ENCODE measurements around the gene TRIM32. TPM values are rescaled to one million over a fixed set of nuclear protein-coding genes. Genes with fewer than 3 reads are reported as not detected.

Gene TRIM32
- total RNA-seq, 1 experiment from 2014 or later: 23.2 TPM

DNA sequence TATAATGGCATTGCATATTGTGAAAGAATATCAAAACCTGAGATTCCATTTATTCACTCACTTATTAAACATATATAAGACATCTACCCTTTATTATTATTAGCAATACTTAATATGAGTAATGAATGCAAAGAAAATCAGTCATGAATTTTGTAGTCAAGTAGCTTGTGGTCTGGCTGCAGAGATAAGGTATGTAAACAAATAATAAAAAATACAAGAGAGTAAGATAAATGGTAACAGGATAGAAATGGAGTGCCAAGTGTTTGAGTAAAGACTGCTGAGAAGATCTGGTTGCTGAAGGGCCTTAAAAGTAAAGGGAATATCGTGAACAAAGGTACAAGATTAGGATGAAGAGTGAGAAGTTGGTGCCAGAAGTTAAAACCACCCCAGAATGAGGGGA, 18.4 kb downstream of the TRIM32 start:
- H3K9me3 ChIP-seq (ENCODE audit: control insufficient read depth in 1 of 2, insufficient read depth in 1 of 2, low read depth in 1 of 2, low read length in 2 of 2): no peaks in the 10 kb centered on the region
- no peak overlapping the region for H3K27ac ChIP-seq (ENCODE audit: low read depth, low read length)
- no peak overlapping the region for H3K4me2 ChIP-seq (ENCODE audit: low read length)
- intact Hi-C loops (cut with micrococcal nuclease): no loop called here
- H3K27me3 ChIP-seq (ENCODE audit: insufficient read depth, low read length): no peaks in the 10 kb centered on the region
- H3K36me3 ChIP-seq (ENCODE audit: control insufficient read depth in 1 of 2, insufficient read depth in 2 of 2, low read length in 2 of 2): peaks cover 0 to 3% of the 10 kb centered on the region in 2 experiments; a peak in 1 of 4 replicates
- H4K20me1 ChIP-seq (ENCODE audit: insufficient read depth): 0 out of 2 replicates have a peak, but pooled peaks cover 6% of the 10 kb centered on the region
- ChIA-PET RAD21 (ENCODE audit: low non-redundant PET in 1 of 2, low total read pairs in 2 of 2, uncharacterized antibody in 2 of 2, unreplicated experiment in 2 of 2) (no interaction called here), POLR2A (no interaction called here), CTCF (no interaction called here)
- H3K9ac ChIP-seq (ENCODE audit: low read length): no peak overlapping the region
- no peak for ATAC-seq
- no peaks in the 10 kb centered on the region; the same call in 1 of the 2 replicates for H3K9me2 ChIP-seq (ENCODE audit: insufficient read depth)
- no TSS peak for BruUV-seq (replicated peaks)
- H3K79me2 ChIP-seq (ENCODE audit: insufficient read depth, low read length): no peaks in the 10 kb centered on the region; the same call in 1 of the 2 replicates
- no peak overlapping the region for H3K4me3 ChIP-seq (replicated peaks in 1 of 2; ENCODE audit: low read depth in 1 of 2, low read length in 2 of 2)
- no peak for DNase-seq (ENCODE audit: low read depth, low spot score)
- TF ChIP-seq, protein P1, sequence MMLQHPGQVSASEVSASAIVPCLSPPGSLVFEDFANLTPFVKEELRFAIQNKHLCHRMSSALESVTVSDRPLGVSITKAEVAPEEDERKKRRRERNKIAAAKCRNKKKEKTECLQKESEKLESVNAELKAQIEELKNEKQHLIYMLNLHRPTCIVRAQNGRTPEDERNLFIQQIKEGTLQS (IDR thresholded peaks at IDR 0.05): no peak
- TF ChIP-seq CEBPB (IDR thresholded peaks at IDR 0.05; ENCODE audit: low read depth): no peak
- TF ChIP-seq FOSL1 (IDR thresholded peaks at IDR 0.05; ENCODE audit: low read depth): no peak
- no peak overlapping the region for H2AFZ ChIP-seq (ENCODE audit: low read depth, low read length, poor library complexity, severe bottlenecking)
- no peaks in the 10 kb centered on the region for H3K4me1 ChIP-seq (ENCODE audit: control insufficient read depth in 1 of 2, insufficient read depth in 2 of 2, low read length in 2 of 2)

DNA sequence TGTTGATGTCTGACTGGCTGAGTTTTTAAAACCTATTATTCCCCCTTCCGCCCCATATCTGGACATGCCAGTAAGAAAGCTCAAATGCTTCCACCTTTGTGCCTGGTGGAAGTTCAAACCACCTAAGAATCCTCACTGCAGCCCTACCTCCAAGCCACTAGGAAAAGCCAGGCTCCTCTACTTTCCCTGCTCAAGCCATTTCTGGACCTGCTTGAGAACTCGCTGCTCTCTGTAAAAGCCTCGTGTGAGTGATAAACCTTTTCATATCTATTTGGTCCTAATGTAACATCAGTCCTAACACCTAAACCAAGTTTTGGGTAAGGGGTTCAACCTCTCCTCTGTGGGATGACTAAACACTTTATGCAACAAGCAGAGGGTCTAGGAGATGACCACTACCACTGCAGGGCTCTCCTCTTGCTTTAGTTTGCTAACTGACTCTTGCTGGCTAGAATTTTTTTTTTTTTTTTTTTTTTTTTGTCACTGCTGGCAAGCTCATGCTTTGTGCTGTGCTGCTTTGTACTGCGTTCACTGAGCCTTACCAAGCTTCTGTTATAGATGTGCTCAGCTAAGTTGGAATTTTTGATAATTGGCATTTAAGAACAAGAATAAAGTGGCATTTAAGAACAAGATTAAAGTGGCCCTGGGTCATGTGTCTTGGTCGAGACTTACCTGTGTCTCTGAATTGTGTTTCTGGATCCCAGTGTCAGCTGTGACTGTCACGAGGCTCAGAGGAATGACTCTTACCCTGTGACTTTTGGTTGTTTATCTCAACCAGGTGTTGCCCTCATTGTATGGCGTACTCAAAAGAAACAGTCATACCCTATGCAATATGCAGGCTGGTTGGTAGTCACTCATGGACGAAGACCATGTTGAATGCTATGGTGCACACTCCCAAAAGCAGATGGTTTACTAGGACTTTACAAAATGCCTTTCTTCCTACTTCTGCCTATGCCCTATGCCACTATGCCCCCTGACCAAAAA, 19.5 kb downstream of the TRIM32 start:
- Histone ChIP-seq H3K9me3 (ENCODE audit: control insufficient read depth in 1 of 2, insufficient read depth in 1 of 2, low read depth in 1 of 2, low read length in 2 of 2) (no peaks in the 10 kb centered on the region), H3K27me3 (ENCODE audit: insufficient read depth, low read length) (no peaks in the 10 kb centered on the region), H3K79me2 (ENCODE audit: insufficient read depth, low read length) (no peaks in the 10 kb centered on the region), H3K9ac (ENCODE audit: low read length) (no peak overlapping the region), H3K4me1 (ENCODE audit: control insufficient read depth in 1 of 2, insufficient read depth in 2 of 2, low read length in 2 of 2) (no peaks in the 10 kb centered on the region), H3K27ac (ENCODE audit: low read depth, low read length) (no peak overlapping the region), H3K4me3 (replicated peaks in 1 of 2; ENCODE audit: low read depth in 1 of 2, low read length in 2 of 2) (no peak overlapping the region), H3K9me2 (ENCODE audit: insufficient read depth) (no peaks in the 10 kb centered on the region; the same call in 1 of the 2 replicates), H2AFZ (ENCODE audit: low read depth, low read length, poor library complexity, severe bottlenecking) (no peak overlapping the region), H3K36me3 (ENCODE audit: control insufficient read depth in 1 of 2, insufficient read depth in 2 of 2, low read length in 2 of 2) (no peaks in the 10 kb centered on the region), H3K4me2 (ENCODE audit: low read length) (no peak overlapping the region), H4K20me1 (ENCODE audit: insufficient read depth) (no peaks in the 10 kb centered on the region)
- CTCF ChIA-PET: no interaction called here
- BruUV-seq (replicated peaks): no TSS peak
- DNase-seq (ENCODE audit: low read depth, low spot score) (no peak), ATAC-seq (no peak)
- RAD21 ChIA-PET (ENCODE audit: low non-redundant PET in 1 of 2, low total read pairs in 2 of 2, uncharacterized antibody in 2 of 2, unreplicated experiment in 2 of 2): no interaction called here
- intact Hi-C loops (cut with micrococcal nuclease): no loop called here
- POLR2A ChIA-PET: no interaction called here
- TF ChIP-seq TCF7L2 (IDR thresholded peaks at IDR 0.05; ENCODE audit: borderline replicate concordance, extremely low read depth, insufficient read depth, insufficient read length): no peak
- TF ChIP-seq YY1 (IDR thresholded peaks at IDR 0.05; ENCODE audit: extremely low read depth, insufficient replicate concordance, low read depth, low read length): no peak
- TF ChIP-seq, protein P2, sequence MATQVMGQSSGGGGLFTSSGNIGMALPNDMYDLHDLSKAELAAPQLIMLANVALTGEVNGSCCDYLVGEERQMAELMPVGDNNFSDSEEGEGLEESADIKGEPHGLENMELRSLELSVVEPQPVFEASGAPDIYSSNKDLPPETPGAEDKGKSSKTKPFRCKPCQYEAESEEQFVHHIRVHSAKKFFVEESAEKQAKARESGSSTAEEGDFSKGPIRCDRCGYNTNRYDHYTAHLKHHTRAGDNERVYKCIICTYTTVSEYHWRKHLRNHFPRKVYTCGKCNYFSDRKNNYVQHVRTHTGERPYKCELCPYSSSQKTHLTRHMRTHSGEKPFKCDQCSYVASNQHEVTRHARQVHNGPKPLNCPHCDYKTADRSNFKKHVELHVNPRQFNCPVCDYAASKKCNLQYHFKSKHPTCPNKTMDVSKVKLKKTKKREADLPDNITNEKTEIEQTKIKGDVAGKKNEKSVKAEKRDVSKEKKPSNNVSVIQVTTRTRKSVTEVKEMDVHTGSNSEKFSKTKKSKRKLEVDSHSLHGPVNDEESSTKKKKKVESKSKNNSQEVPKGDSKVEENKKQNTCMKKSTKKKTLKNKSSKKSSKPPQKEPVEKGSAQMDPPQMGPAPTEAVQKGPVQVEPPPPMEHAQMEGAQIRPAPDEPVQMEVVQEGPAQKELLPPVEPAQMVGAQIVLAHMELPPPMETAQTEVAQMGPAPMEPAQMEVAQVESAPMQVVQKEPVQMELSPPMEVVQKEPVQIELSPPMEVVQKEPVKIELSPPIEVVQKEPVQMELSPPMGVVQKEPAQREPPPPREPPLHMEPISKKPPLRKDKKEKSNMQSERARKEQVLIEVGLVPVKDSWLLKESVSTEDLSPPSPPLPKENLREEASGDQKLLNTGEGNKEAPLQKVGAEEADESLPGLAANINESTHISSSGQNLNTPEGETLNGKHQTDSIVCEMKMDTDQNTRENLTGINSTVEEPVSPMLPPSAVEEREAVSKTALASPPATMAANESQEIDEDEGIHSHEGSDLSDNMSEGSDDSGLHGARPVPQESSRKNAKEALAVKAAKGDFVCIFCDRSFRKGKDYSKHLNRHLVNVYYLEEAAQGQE (IDR thresholded peaks at IDR 0.05; ENCODE audit: low read depth): no peak
- TF ChIP-seq SRF (IDR thresholded peaks at IDR 0.05; ENCODE audit: low read depth): no peak
- TF ChIP-seq, protein P3, sequence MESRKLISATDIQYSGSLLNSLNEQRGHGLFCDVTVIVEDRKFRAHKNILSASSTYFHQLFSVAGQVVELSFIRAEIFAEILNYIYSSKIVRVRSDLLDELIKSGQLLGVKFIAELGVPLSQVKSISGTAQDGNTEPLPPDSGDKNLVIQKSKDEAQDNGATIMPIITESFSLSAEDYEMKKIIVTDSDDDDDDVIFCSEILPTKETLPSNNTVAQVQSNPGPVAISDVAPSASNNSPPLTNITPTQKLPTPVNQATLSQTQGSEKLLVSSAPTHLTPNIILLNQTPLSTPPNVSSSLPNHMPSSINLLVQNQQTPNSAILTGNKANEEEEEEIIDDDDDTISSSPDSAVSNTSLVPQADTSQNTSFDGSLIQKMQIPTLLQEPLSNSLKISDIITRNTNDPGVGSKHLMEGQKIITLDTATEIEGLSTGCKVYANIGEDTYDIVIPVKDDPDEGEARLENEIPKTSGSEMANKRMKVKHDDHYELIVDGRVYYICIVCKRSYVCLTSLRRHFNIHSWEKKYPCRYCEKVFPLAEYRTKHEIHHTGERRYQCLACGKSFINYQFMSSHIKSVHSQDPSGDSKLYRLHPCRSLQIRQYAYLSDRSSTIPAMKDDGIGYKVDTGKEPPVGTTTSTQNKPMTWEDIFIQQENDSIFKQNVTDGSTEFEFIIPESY (IDR thresholded peaks at IDR 0.05; ENCODE audit: extremely low read depth, insufficient replicate concordance, low read length): no peak
- no peak for TF ChIP-seq CBX3 (IDR thresholded peaks at IDR 0.05; ENCODE audit: low read depth)
- no peak for TF ChIP-seq EGR1 (IDR thresholded peaks at IDR 0.05; ENCODE audit: low read depth)
- no peak for TF ChIP-seq RAD21 (IDR thresholded peaks at IDR 0.05; ENCODE audit: low read depth)
- no peak for TF ChIP-seq ZNF274 (IDR thresholded peaks at IDR 0.05; ENCODE audit: low read depth, low read length)
- TF ChIP-seq JUND (IDR thresholded peaks at IDR 0.05): no peak
